ENCODE results near the gene SLIT3.
"Not testable (repeated sequence)": the region's sequence is repeated elsewhere in the genome, so short reads cannot be mapped to it uniquely, and the experiment has no call there.

SLIT3 gene

GRCh38 chr5:168654211-168654721 lies 646.7 kb downstream of the SLIT3 start:
- no peak for DNase-seq

GRCh38 chr5:168653626-168654025 lies 647.3 kb downstream of the SLIT3 start:
- no peak for DNase-seq

GRCh38 chr5:168651648-168652047 lies 649.3 kb downstream of the SLIT3 start:
- no peak for DNase-seq

GRCh38 chr5:168649306-168649705 lies 651.6 kb downstream of the SLIT3 start:
- no peak for DNase-seq

GRCh38 chr5:168648576-168648975 lies 652.4 kb downstream of the SLIT3 start:
- DNase-seq = no peak

GRCh38 chr5:168648016-168648415 lies 652.9 kb downstream of the SLIT3 start:
- DNase-seq = no peak

GRCh38 chr5:168647083-168647482 lies 653.9 kb downstream of the SLIT3 start:
- no peak for DNase-seq

- DNase-seq = no peak
These were observed 654.6 kb downstream of the SLIT3 start for GRCh38 chr5:168646335-168646734.

GRCh38 chr5:168645195-168645594 lies 655.7 kb downstream of the SLIT3 start:
- no peak for DNase-seq

- no peak for DNase-seq
These were observed 658.9 kb downstream of the SLIT3 start for GRCh38 chr5:168642019-168642418.

- not testable (repeated sequence) for DNase-seq
These were observed 662.1 kb downstream of the SLIT3 start for GRCh38 chr5:168638846-168639245.

GRCh38 chr5:168637793-168638192 lies 663.1 kb downstream of the SLIT3 start:
- DNase-seq = no peak

GRCh38 chr5:168637281-168637680 lies 663.7 kb downstream of the SLIT3 start:
- no peak for DNase-seq

GRCh38 chr5:168630958-168631357 lies 670.0 kb downstream of the SLIT3 start:
- not testable (repeated sequence) for DNase-seq

GRCh38 chr5:168624850-168625364 lies 676.0 kb downstream of the SLIT3 start:
- no peak for DNase-seq

GRCh38 chr5:168620807-168621206 lies 680.1 kb downstream of the SLIT3 start:
- DNase-seq = no peak

GRCh38 chr5:168614661-168615060 lies 686.3 kb downstream of the SLIT3 start:
- no peak for DNase-seq

GRCh38 chr5:168613996-168614395 lies 686.9 kb downstream of the SLIT3 start:
- DNase-seq = no peak

GRCh38 chr5:168613396-168613795 lies 687.5 kb downstream of the SLIT3 start:
- DNase-seq = no peak

GRCh38 chr5:168612996-168613395 lies 687.9 kb downstream of the SLIT3 start:
- no peak for DNase-seq

GRCh38 chr5:168612123-168612522 lies 688.8 kb downstream of the SLIT3 start:
- no peak for DNase-seq

Data from activated T-cell treated with anti-CD3 and anti-CD28 coated beads for 4 hours (primary cell).